HepG2 (cell line): Measurements from ENCODE around the gene UBE2O. TPM values are rescaled to one million over a fixed set of nuclear protein-coding genes. Genes with fewer than 3 reads are reported as not detected.
A peak's percentile ranks its signal among the peaks of the same experiment; 100 is the strongest.

Source experiments
- ARID5B ChIP-seq: IDR thresholded peaks from 2 replicates; pipeline ENCODE4 v1.4.0; 2020; ENCODE audit warnings: mild to moderate bottlenecking, missing genetic modification reagents
- KIAA2018 ChIP-seq: sonication (generic); formaldehyde crosslinking; IDR thresholded peaks from 2 replicates; pipeline ENCODE4 v1.5.0; 2020; ENCODE audit warnings: mild to moderate bottlenecking, missing genetic modification reagents, borderline replicate concordance
- PAF1 ChIP-seq: IDR thresholded peaks from 2 replicates; pipeline ENCODE4 v1.6.1; 2016; ENCODE audit warnings: missing genetic modification reagents, missing compliant biosample characterization
- PHF8 ChIP-seq: sonication (generic); formaldehyde crosslinking; IDR thresholded peaks from 2 replicates; pipeline ENCODE4 v1.5.0; 2020; ENCODE audit warnings: missing genetic modification reagents
- RORA ChIP-seq: sonication (generic); formaldehyde crosslinking; IDR thresholded peaks from 2 replicates; pipeline ENCODE4 v1.5.0; 2020; ENCODE audit warnings: mild to moderate bottlenecking, missing genetic modification reagents, moderate library complexity
- THAP8 ChIP-seq: sonication (generic); formaldehyde crosslinking; IDR thresholded peaks from 2 replicates; pipeline ENCODE4 v1.5.1; 2020; ENCODE audit warnings: missing genetic modification reagents, mild to moderate bottlenecking, borderline replicate concordance
- ZNF362 ChIP-seq: sonication (generic); formaldehyde crosslinking; IDR thresholded peaks from 2 replicates; pipeline ENCODE4 v1.4.0; 2020; ENCODE audit warnings: missing genetic modification reagents, mild to moderate bottlenecking, borderline replicate concordance
- polyA plus RNA-seq, 8 experiments: library from polyadenylated mRNA; depleted of rRNA in 3 of 8; stranded (reverse) in 7 of 8; unstranded in 1 of 8; fragments of >200 nt; fragmentation: Illumina TruSeq in 4 of 8; extraction: Trizol in 4 of 8; gene quantifications; 2 replicates each; pipeline versions ENCODE4 v1.2.1 to v1.2.3, GENCODE V29; 2011 to 2016; ENCODE audit warnings: low read depth in 4 of 8, missing spikeins in 1 of 8, mixed read lengths in 1 of 8; ENCODE audit not compliant: insufficient read depth in 1 of 8
- total RNA-seq, 5 experiments: library from RNA; depleted of rRNA; stranded (reverse); fragments of >200 nt; fragmentation: Illumina TruSeq; extraction: Trizol; gene quantifications; 2 replicates each; pipeline ENCODE4 v1.2.3, GENCODE V29; 2016; ENCODE audit warnings: low read depth in 1 of 5

The UBE2O gene
- total and polyA plus RNA-seq, 2 of the 13 experiments (the other 11 are each of a cell fraction or from before 2014, with no cell fraction given) = 21.5 to 23.5 TPM

- TF ChIP-seq ARID5B (CRISPR knock-in tag) (peak; percentile 19; the same call in 1 of the 2 replicates), ZNF362 (CRISPR knock-in tag) (no peak), THAP8 (CRISPR knock-in tag) (no peak), PHF8 (CRISPR knock-in tag) (peak; percentile 74), RORA (CRISPR knock-in tag) (no peak), PAF1 (CRISPR knock-in tag) (no peak), KIAA2018 (no peak)
Observed at GRCh38 chr17:76501018-76501826, 48.3 kb upstream of the UBE2O start, which contains the start of gene RHBDF2 (continued).
